WTC11 (cell line): ENCODE data around the gene SINHCAF. TPM values are rescaled to one million over a fixed set of nuclear protein-coding genes. Genes with fewer than 3 reads are reported as not detected.

ENCODE experiments used
- ATAC-seq: fragments of 200-7000 bp; cut with Tn5 transposase; 2 replicates; pipeline ENCODE4 v1.10.0; 2021; ENCODE audit warnings: mild to moderate bottlenecking, moderate library complexity
- CTCF ChIA-PET: fragments of 300-600 bp; sonication (Branson Sonifier 250); formaldehyde crosslinking; loops from one replicate; lab custom pipeline; 2021; ENCODE audit warnings: antibody characterized with exemption; lab: Charles Lee
- POLR2A ChIA-PET: fragments of 350-600 bp; sonication (Branson Sonifier 250); formaldehyde crosslinking; loops from one replicate; lab custom pipeline; 2021; ENCODE audit warnings: antibody characterized with exemption; lab: Charles Lee
- DNase-seq: peaks from one replicate; pipeline ENCODE4 v3.0.0; 2021; ENCODE audit warnings: low spot score
- H3K27ac Mint-ChIP-seq: 2 replicates; pipeline ENCODE4 v1.8.0; 2021; ENCODE audit warnings: mixed read lengths
- H3K27me3 Mint-ChIP-seq: 2 replicates; pipeline ENCODE4 v1.8.0; 2021; ENCODE audit warnings: low read depth, mild to moderate bottlenecking, moderate library complexity, mixed read lengths
- H3K36me3 Mint-ChIP-seq: 2 replicates; pipeline ENCODE4 v1.8.0; 2021; ENCODE audit warnings: mixed read lengths
- H3K4me1 Mint-ChIP-seq: 2 replicates; pipeline ENCODE4 v1.8.0; 2022; ENCODE audit warnings: mixed read lengths
- H3K4me3 Mint-ChIP-seq: 2 replicates; pipeline ENCODE4 v1.8.0; 2021; ENCODE audit warnings: mild to moderate bottlenecking, moderate library complexity, mixed read lengths
- H3K9me3 Mint-ChIP-seq: 2 replicates; pipeline ENCODE4 v1.8.0; 2021; ENCODE audit warnings: mixed read lengths
- ARID4B ChIP-seq: sonication (generic); formaldehyde crosslinking; IDR thresholded peaks from 2 replicates; pipeline ENCODE4 v1.8.0; 2023; ENCODE audit warnings: missing genetic modification reagents, mild to moderate bottlenecking, borderline replicate concordance
- ATF3 ChIP-seq: sonication (generic); formaldehyde crosslinking; conservative IDR thresholded peaks from 2 replicates; pipeline ENCODE4 v1.8.1; 2022; ENCODE audit warnings: mild to moderate bottlenecking, missing genetic modification reagents
- CTCF ChIP-seq: fragments of 200-600 bp; IDR thresholded peaks from 2 replicates; pipeline ENCODE4 v1.8.0; 2022; ENCODE audit warnings: antibody characterized with exemption
- ERG ChIP-seq: fragments of 250-450 bp; sonication (Bioruptor Pico); IDR thresholded peaks from 2 replicates; pipeline ENCODE4 v1.8.0; 2021; ENCODE audit warnings: mild to moderate bottlenecking
- FOXJ3 ChIP-seq: sonication (generic); formaldehyde crosslinking; IDR thresholded peaks from 2 replicates; pipeline ENCODE4 v1.9.0; 2021; ENCODE audit warnings: missing genetic modification reagents, mild to moderate bottlenecking, borderline replicate concordance
- GRHL2 ChIP-seq: fragments of 250-450 bp; sonication (Bioruptor Pico); IDR thresholded peaks from 2 replicates; pipeline ENCODE4 v1.8.0; 2022; ENCODE audit warnings: mild to moderate bottlenecking, moderate library complexity; ENCODE audit not compliant: insufficient replicate concordance, severe bottlenecking
- GTF2I ChIP-seq: fragments of 250-450 bp; sonication (Bioruptor Pico); conservative IDR thresholded peaks from 2 replicates; pipeline ENCODE4 v1.4.0; 2021; ENCODE audit warnings: mild to moderate bottlenecking
- IRF2 ChIP-seq: sonication (generic); formaldehyde crosslinking; IDR thresholded peaks from 2 replicates; pipeline ENCODE4 v1.8.0; 2022; ENCODE audit warnings: low read depth, missing genetic modification reagents, borderline replicate concordance
- MAX ChIP-seq: sonication (generic); formaldehyde crosslinking; IDR thresholded peaks from 2 replicates; pipeline ENCODE4 v1.8.0; 2022; ENCODE audit warnings: mild to moderate bottlenecking, missing genetic modification reagents
- MYBL2 ChIP-seq: sonication (generic); formaldehyde crosslinking; IDR thresholded peaks from 2 replicates; pipeline ENCODE4 v1.8.1; 2023; ENCODE audit warnings: mild to moderate bottlenecking, moderate library complexity, missing genetic modification reagents
- NR3C1 ChIP-seq: sonication (generic); formaldehyde crosslinking; conservative IDR thresholded peaks from 2 replicates; pipeline ENCODE4 v1.8.1; 2023; ENCODE audit warnings: low read depth, mild to moderate bottlenecking, missing genetic modification reagents
- SMAD4 ChIP-seq: sonication (generic); formaldehyde crosslinking; IDR thresholded peaks from 2 replicates; pipeline ENCODE4 v1.8.0; 2022; ENCODE audit warnings: mild to moderate bottlenecking, missing genetic modification reagents
- SP1 ChIP-seq: sonication (generic); formaldehyde crosslinking; conservative IDR thresholded peaks from 2 replicates; pipeline ENCODE4 v1.8.1; 2022; ENCODE audit warnings: missing genetic modification reagents
- USF1 ChIP-seq: sonication (generic); formaldehyde crosslinking; IDR thresholded peaks from 2 replicates; pipeline ENCODE4 v1.8.0; 2022; ENCODE audit warnings: mild to moderate bottlenecking, missing genetic modification reagents
- ZNF232 ChIP-seq: sonication (generic); formaldehyde crosslinking; IDR thresholded peaks from 2 replicates; pipeline ENCODE4 v1.8.0; 2022; ENCODE audit warnings: mild to moderate bottlenecking, missing genetic modification reagents
- ZNF281 ChIP-seq: sonication (generic); formaldehyde crosslinking; IDR thresholded peaks from 2 replicates; pipeline ENCODE4 v1.8.0; 2023; ENCODE audit warnings: mild to moderate bottlenecking, missing genetic modification reagents
- ZNF317 ChIP-seq: sonication (generic); formaldehyde crosslinking; IDR thresholded peaks from 2 replicates; pipeline ENCODE4 v1.8.1; 2023; ENCODE audit warnings: low read depth, mild to moderate bottlenecking, moderate library complexity, missing genetic modification reagents, borderline replicate concordance
- total RNA-seq: library from RNA; stranded (reverse); gene quantifications from 3 replicates; pipeline ENCODE4 v1.2.3, GENCODE V29; 2021

SINHCAF gene
- total RNA-seq, 1 experiment from 2014 or later = 407 TPM

- TF ChIP-seq ZNF281 (CRISPR knock-in tag) (no peak), GRHL2 (CRISPR knock-in tag) (no peak), FOXJ3 (CRISPR knock-in tag) (no peak)
These were observed 46.5 kb downstream of the SINHCAF start (continued) for GRCh38 chr12:31279390-31279924.

GRCh38 chr12:31278832-31279231 is 47.1 kb downstream of the SINHCAF start:
- H3K4me1 Mint-ChIP-seq = peaks cover 16% of the 10 kb centered on the region
- ChIA-PET POLR2A (interaction anchor here (0.5 kb wide), 1 partner anchor 61 kb away, joined by 3 read pairs; no protein-coding TSS in a partner anchor), CTCF (interaction anchor here (2.1 kb wide), 1 partner anchor 27 kb away, joined by 5 read pairs; no protein-coding TSS in a partner anchor)
- H3K27me3 Mint-ChIP-seq = no peaks in the 10 kb centered on the region
- TF ChIP-seq NR3C1 (CRISPR knock-in tag) (no peak), ZNF281 (CRISPR knock-in tag) (no peak), GRHL2 (CRISPR knock-in tag) (no peak), GTF2I (CRISPR knock-in tag) (no peak), SMAD4 (CRISPR knock-in tag) (no peak), ZNF317 (CRISPR knock-in tag) (no peak), ARID4B (CRISPR knock-in tag) (no peak), USF1 (CRISPR knock-in tag) (no peak), MYBL2 (CRISPR knock-in tag) (no peak)
- no peaks in the 10 kb centered on the region for H3K9me3 Mint-ChIP-seq
- peaks cover 57% of the 10 kb centered on the region for H3K36me3 Mint-ChIP-seq
- no peak for DNase-seq
- ATAC-seq = no peak; the same call in none of the 2 replicates
- H3K27ac Mint-ChIP-seq = peak overlapping the region; percentile 58
- H3K4me3 Mint-ChIP-seq = no peak overlapping the region

GRCh38 chr12:31278424-31278823 is 47.5 kb downstream of the SINHCAF start:
- POLR2A ChIA-PET = interaction anchor here (0.5 kb wide), 1 partner anchor 61 kb away, joined by 3 read pairs; no protein-coding TSS in a partner anchor
- Mint-ChIP-seq H3K4me3 (no peak overlapping the region), H3K27ac (peak overlapping the region; percentile 58), H3K4me1 (peaks cover 16% of the 10 kb centered on the region), H3K27me3 (no peaks in the 10 kb centered on the region), H3K9me3 (no peaks in the 10 kb centered on the region), H3K36me3 (peaks cover 53% of the 10 kb centered on the region)
- no peak for ATAC-seq
- CTCF ChIA-PET = interaction anchor here (0.7 to 2.1 kb wide), 2 partner anchors 27 to 431 kb away, joined by 4 to 5 read pairs; no protein-coding TSS in a partner anchor
- no peak for DNase-seq
- TF ChIP-seq IRF2 (no peak), CTCF (no peak), ERG (no peak), SP1 (CRISPR knock-in tag) (no peak), ZNF232 (CRISPR knock-in tag) (no peak), MAX (CRISPR knock-in tag) (no peak), ATF3 (CRISPR knock-in tag) (no peak)
